HEK293 (cell line): ENCODE measurements around the gene NAV1.

Source experiments
- GLI2 ChIP-seq: fragments of 450-650 bp; formaldehyde crosslinking; IDR thresholded peaks from 2 replicates; pipeline ENCODE4; 2017; ENCODE audit warnings: missing biosample characterization, missing genetic modification characterization, low read depth, borderline replicate concordance
- GLIS1 ChIP-seq: fragments of 450-650 bp; formaldehyde crosslinking; IDR thresholded peaks from 2 replicates; pipeline ENCODE4 v1.5.1; 2016; ENCODE audit warnings: missing biosample characterization, missing genetic modification characterization
- HOXD13 ChIP-seq: sonication (generic); formaldehyde crosslinking; IDR thresholded peaks from 2 replicates; pipeline ENCODE4 v1.8.0; 2022; ENCODE audit warnings: missing genetic modification reagents, borderline replicate concordance
- MEIS1 ChIP-seq: sonication (generic); formaldehyde crosslinking; IDR thresholded peaks from 2 replicates; pipeline ENCODE4 v1.8.1; 2022; ENCODE audit warnings: missing genetic modification reagents, mild to moderate bottlenecking, borderline replicate concordance
- SALL2 ChIP-seq: fragments of 450-650 bp; formaldehyde crosslinking; IDR thresholded peaks from 2 replicates; pipeline ENCODE4 v1.5.0; 2017; ENCODE audit warnings: missing biosample characterization, mild to moderate bottlenecking, missing genetic modification characterization, borderline replicate concordance
- SETDB1 ChIP-seq: IDR thresholded peaks from one replicate; pipeline ENCODE4 v1.6.1; 2017; ENCODE audit warnings: mild to moderate bottlenecking, low read length, moderate library complexity, mixed read lengths; ENCODE audit not compliant: insufficient read length
- TCF7L2 ChIP-seq: IDR thresholded peaks from 2 replicates; pipeline ENCODE4 v1.6.1; 2011; ENCODE audit warnings: low read depth, mild to moderate bottlenecking, inconsistent platforms, low read length, moderate library complexity, borderline replicate concordance
- TRIM28 ChIP-seq: IDR thresholded peaks from 2 replicates; pipeline ENCODE4 v1.6.1; 2011; ENCODE audit warnings: low read length, control low read depth, borderline replicate concordance
- YY2 ChIP-seq: fragments of 450-650 bp; formaldehyde crosslinking; IDR thresholded peaks from 2 replicates; pipeline ENCODE4 v1.5.1; 2016; ENCODE audit warnings: missing biosample characterization, missing genetic modification characterization
- ZNF157 ChIP-seq: fragments of 450-650 bp; formaldehyde crosslinking; IDR thresholded peaks from 2 replicates; pipeline ENCODE4 v1.5.1; 2016; ENCODE audit warnings: missing biosample characterization, missing genetic modification characterization
- ZNF184 ChIP-seq: fragments of 450-650 bp; IDR thresholded peaks from 2 replicates; pipeline ENCODE4 v1.5.1; 2018; ENCODE audit warnings: missing biosample characterization, mild to moderate bottlenecking, missing genetic modification characterization
- ZNF221 ChIP-seq: fragments of 450-650 bp; formaldehyde crosslinking; IDR thresholded peaks from 2 replicates; pipeline ENCODE4 v1.5.1; 2017; ENCODE audit warnings: missing biosample characterization, missing genetic modification characterization, borderline replicate concordance
- ZNF24 ChIP-seq: fragments of 450-650 bp; formaldehyde crosslinking; IDR thresholded peaks from 2 replicates; pipeline ENCODE4 v1.5.1; 2016; ENCODE audit warnings: missing biosample characterization, missing genetic modification characterization
- ZNF302 ChIP-seq: fragments of 450-650 bp; formaldehyde crosslinking; IDR thresholded peaks from 2 replicates; pipeline ENCODE4 v1.5.1; 2016; ENCODE audit warnings: missing biosample characterization, missing genetic modification characterization, low read depth
- ZNF391 ChIP-seq: fragments of 450-650 bp; formaldehyde crosslinking; IDR thresholded peaks from 2 replicates; pipeline ENCODE4 v1.5.1; 2016; ENCODE audit warnings: low read depth, missing biosample characterization, missing genetic modification characterization, borderline replicate concordance
- ZNF501 ChIP-seq: fragments of 450-650 bp; formaldehyde crosslinking; IDR thresholded peaks from 2 replicates; pipeline ENCODE4 v1.5.1; 2016; ENCODE audit warnings: missing biosample characterization, missing genetic modification characterization
- ZNF621 ChIP-seq: fragments of 450-650 bp; formaldehyde crosslinking; IDR thresholded peaks from 2 replicates; pipeline ENCODE4 v1.5.1; 2017; ENCODE audit warnings: missing biosample characterization, missing genetic modification characterization
- ZNF670 ChIP-seq: fragments of 450-650 bp; formaldehyde crosslinking; IDR thresholded peaks from 2 replicates; pipeline ENCODE4 v1.5.1; 2016; ENCODE audit warnings: missing biosample characterization, missing genetic modification characterization, low read depth
- TF ChIP-seq, protein P1 (sequence below): fragments of 450-650 bp; formaldehyde crosslinking; optimal IDR thresholded peaks from 2 replicates; pipeline ENCODE3; 2016; ENCODE audit warnings: missing biosample characterization, mild to moderate bottlenecking, missing genetic modification characterization
- TF ChIP-seq, protein P2 (sequence below): fragments of 450-650 bp; formaldehyde crosslinking; IDR thresholded peaks from 2 replicates; pipeline ENCODE4 v1.5.1; 2016; ENCODE audit warnings: missing biosample characterization, missing genetic modification characterization, low read depth
- TF ChIP-seq, protein P3 (sequence below): fragments of 450-650 bp; IDR thresholded peaks from 2 replicates; pipeline ENCODE4 v1.5.1; 2018; ENCODE audit warnings: missing biosample characterization, missing genetic modification characterization
- TF ChIP-seq, protein P4 (sequence below): fragments of 450-650 bp; formaldehyde crosslinking; conservative IDR thresholded peaks from 2 replicates; pipeline ENCODE4 v1.5.1; 2016; ENCODE audit warnings: low read depth, missing biosample characterization, missing genetic modification characterization
- TF ChIP-seq, protein P5 (sequence below): fragments of 450-650 bp; formaldehyde crosslinking; IDR thresholded peaks from 2 replicates; pipeline ENCODE4 v1.5.1; 2016; ENCODE audit warnings: missing biosample characterization, missing genetic modification characterization
- TF ChIP-seq, protein P6 (sequence below): fragments of 450-650 bp; formaldehyde crosslinking; IDR thresholded peaks from 2 replicates; pipeline ENCODE4 v1.5.1; 2016; ENCODE audit warnings: missing biosample characterization, missing genetic modification characterization
- TF ChIP-seq, protein P7 (sequence below): fragments of 450-650 bp; formaldehyde crosslinking; IDR thresholded peaks from 2 replicates; pipeline ENCODE4 v1.5.1; 2016; ENCODE audit warnings: missing biosample characterization, missing genetic modification characterization
- TF ChIP-seq, protein P8 (sequence below): fragments of 450-650 bp; formaldehyde crosslinking; IDR thresholded peaks from 2 replicates; pipeline ENCODE4 v1.5.1; 2016; ENCODE audit warnings: missing biosample characterization, missing genetic modification characterization

NAV1 gene

DNA sequence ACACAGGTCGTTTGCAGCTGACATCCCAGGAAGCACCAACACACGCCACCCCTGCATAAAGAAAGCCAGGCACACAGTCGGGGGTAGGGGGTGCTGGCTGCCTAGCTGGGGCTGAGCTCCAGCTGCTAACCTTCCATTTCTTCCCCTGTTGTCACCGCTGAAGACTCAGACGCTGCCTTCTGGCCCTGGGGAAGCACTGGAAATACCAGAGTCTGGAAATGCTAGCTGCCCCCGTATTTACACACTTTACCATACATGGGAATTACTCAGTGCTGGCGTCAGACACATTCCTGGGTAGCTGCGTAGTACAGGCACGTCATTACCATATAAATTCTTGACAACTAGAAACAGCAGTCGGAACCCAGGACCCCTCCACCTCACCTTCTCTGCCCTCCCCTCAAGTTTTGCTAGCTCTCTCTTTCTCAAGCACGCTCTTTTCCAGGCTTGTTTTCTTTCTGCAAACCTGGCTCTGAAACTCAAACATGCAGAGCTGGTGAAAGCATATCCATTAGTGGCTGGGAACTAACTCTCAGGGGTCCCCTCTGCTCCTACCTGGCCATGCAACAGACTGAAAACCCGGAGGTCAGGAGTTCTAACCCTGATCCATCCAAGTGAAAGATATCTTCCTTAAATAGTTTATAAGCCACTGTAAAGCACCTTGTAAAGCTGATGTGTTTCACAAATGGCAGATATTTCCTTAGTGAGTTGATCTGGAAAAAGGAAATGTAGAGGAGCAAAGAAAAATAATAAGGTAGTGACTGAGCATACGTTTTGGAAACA lies 35.3 kb upstream of the NAV1 start (continued):
- TF ChIP-seq, protein P1, sequence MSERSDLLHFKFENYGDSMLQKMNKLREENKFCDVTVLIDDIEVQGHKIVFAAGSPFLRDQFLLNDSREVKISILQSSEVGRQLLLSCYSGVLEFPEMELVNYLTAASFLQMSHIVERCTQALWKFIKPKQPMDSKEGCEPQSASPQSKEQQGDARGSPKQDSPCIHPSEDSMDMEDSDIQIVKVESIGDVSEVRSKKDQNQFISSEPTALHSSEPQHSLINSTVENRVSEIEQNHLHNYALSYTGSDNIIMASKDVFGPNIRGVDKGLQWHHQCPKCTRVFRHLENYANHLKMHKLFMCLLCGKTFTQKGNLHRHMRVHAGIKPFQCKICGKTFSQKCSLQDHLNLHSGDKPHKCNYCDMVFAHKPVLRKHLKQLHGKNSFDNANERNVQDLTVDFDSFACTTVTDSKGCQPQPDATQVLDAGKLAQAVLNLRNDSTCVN (tag by site-specific recombination) = no peak
- no peak for TF ChIP-seq SETDB1
- TF ChIP-seq TRIM28 = no peak
- TF ChIP-seq MEIS1 (CRISPR knock-in tag) = no peak
- TF ChIP-seq, protein P2, sequence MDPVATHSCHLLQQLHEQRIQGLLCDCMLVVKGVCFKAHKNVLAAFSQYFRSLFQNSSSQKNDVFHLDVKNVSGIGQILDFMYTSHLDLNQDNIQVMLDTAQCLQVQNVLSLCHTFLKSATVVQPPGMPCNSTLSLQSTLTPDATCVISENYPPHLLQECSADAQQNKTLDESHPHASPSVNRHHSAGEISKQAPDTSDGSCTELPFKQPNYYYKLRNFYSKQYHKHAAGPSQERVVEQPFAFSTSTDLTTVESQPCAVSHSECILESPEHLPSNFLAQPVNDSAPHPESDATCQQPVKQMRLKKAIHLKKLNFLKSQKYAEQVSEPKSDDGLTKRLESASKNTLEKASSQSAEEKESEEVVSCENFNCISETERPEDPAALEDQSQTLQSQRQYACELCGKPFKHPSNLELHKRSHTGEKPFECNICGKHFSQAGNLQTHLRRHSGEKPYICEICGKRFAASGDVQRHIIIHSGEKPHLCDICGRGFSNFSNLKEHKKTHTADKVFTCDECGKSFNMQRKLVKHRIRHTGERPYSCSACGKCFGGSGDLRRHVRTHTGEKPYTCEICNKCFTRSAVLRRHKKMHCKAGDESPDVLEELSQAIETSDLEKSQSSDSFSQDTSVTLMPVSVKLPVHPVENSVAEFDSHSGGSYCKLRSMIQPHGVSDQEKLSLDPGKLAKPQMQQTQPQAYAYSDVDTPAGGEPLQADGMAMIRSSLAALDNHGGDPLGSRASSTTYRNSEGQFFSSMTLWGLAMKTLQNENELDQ = no peak
- no peak for TF ChIP-seq GLI2
- TF ChIP-seq, protein P3, sequence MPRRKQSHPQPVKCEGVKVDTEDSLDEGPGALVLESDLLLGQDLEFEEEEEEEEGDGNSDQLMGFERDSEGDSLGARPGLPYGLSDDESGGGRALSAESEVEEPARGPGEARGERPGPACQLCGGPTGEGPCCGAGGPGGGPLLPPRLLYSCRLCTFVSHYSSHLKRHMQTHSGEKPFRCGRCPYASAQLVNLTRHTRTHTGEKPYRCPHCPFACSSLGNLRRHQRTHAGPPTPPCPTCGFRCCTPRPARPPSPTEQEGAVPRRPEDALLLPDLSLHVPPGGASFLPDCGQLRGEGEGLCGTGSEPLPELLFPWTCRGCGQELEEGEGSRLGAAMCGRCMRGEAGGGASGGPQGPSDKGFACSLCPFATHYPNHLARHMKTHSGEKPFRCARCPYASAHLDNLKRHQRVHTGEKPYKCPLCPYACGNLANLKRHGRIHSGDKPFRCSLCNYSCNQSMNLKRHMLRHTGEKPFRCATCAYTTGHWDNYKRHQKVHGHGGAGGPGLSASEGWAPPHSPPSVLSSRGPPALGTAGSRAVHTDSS (tag by site-specific recombination) = no peak
- TF ChIP-seq HOXD13 (CRISPR knock-in tag) = no peak
- no peak for TF ChIP-seq YY2
- TF ChIP-seq ZNF501 (tag by site-specific recombination) = no peak
- TF ChIP-seq, protein P4, sequence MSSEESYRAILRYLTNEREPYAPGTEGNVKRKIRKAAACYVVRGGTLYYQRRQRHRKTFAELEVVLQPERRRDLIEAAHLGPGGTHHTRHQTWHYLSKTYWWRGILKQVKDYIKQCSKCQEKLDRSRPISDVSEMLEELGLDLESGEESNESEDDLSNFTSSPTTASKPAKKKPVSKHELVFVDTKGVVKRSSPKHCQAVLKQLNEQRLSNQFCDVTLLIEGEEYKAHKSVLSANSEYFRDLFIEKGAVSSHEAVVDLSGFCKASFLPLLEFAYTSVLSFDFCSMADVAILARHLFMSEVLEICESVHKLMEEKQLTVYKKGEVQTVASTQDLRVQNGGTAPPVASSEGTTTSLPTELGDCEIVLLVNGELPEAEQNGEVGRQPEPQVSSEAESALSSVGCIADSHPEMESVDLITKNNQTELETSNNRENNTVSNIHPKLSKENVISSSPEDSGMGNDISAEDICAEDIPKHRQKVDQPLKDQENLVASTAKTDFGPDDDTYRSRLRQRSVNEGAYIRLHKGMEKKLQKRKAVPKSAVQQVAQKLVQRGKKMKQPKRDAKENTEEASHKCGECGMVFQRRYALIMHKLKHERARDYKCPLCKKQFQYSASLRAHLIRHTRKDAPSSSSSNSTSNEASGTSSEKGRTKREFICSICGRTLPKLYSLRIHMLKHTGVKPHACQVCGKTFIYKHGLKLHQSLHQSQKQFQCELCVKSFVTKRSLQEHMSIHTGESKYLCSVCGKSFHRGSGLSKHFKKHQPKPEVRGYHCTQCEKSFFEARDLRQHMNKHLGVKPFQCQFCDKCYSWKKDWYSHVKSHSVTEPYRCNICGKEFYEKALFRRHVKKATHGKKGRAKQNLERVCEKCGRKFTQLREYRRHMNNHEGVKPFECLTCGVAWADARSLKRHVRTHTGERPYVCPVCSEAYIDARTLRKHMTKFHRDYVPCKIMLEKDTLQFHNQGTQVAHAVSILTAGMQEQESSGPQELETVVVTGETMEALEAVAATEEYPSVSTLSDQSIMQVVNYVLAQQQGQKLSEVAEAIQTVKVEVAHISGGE (tag by site-specific recombination) = no peak
- TF ChIP-seq SALL2 (tag by site-specific recombination) = no peak
- no peak for TF ChIP-seq ZNF670 (tag by site-specific recombination)
- no peak for TF ChIP-seq TCF7L2
- no peak for TF ChIP-seq ZNF621 (tag by site-specific recombination)
- TF ChIP-seq ZNF391 (tag by site-specific recombination) = no peak
- TF ChIP-seq ZNF24 = peak; percentile 76; the same call in 1 of the 2 replicates
- no peak for TF ChIP-seq ZNF157 (tag by site-specific recombination)
- TF ChIP-seq, protein P5, sequence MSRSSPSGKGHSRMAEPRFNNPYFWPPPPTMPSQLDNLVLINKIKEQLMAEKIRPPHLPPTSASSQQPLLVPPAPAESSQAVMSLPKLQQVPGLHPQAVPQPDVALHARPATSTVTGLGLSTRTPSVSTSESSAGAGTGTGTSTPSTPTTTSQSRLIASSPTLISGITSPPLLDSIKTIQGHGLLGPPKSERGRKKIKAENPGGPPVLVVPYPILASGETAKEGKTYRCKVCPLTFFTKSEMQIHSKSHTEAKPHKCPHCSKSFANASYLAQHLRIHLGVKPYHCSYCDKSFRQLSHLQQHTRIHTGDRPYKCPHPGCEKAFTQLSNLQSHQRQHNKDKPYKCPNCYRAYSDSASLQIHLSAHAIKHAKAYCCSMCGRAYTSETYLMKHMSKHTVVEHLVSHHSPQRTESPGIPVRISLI (tag by site-specific recombination) = no peak
- no peak for TF ChIP-seq ZNF302 (tag by site-specific recombination)
- TF ChIP-seq, protein P6, sequence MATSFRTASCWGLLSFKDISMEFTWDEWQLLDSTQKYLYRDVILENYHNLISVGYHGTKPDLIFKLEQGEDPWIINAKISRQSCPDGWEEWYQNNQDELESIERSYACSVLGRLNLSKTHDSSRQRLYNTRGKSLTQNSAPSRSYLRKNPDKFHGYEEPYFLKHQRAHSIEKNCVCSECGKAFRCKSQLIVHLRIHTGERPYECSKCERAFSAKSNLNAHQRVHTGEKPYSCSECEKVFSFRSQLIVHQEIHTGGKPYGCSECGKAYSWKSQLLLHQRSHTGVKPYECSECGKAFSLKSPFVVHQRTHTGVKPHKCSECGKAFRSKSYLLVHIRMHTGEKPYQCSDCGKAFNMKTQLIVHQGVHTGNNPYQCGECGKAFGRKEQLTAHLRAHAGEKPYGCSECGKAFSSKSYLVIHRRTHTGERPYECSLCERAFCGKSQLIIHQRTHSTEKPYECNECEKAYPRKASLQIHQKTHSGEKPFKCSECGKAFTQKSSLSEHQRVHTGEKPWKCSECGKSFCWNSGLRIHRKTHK = no peak
- peak; percentile 54 for TF ChIP-seq ZNF184
- TF ChIP-seq, protein P7, sequence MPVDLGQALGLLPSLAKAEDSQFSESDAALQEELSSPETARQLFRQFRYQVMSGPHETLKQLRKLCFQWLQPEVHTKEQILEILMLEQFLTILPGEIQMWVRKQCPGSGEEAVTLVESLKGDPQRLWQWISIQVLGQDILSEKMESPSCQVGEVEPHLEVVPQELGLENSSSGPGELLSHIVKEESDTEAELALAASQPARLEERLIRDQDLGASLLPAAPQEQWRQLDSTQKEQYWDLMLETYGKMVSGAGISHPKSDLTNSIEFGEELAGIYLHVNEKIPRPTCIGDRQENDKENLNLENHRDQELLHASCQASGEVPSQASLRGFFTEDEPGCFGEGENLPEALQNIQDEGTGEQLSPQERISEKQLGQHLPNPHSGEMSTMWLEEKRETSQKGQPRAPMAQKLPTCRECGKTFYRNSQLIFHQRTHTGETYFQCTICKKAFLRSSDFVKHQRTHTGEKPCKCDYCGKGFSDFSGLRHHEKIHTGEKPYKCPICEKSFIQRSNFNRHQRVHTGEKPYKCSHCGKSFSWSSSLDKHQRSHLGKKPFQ = no peak
- TF ChIP-seq GLIS1 = peak; percentile 75
- TF ChIP-seq ZNF221 (tag by site-specific recombination) = no peak
- TF ChIP-seq, protein P8, sequence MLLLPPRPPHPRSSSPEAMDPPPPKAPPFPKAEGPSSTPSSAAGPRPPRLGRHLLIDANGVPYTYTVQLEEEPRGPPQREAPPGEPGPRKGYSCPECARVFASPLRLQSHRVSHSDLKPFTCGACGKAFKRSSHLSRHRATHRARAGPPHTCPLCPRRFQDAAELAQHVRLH (tag by site-specific recombination) = no peak
